Skeletal muscle satellite cell (primary cell): ENCODE results near the gene GKN2.
A peak's percentile ranks its signal among the peaks of the same experiment; 100 is the strongest.
"Not testable (repeated sequence)": the region's sequence is repeated elsewhere in the genome, so short reads cannot be mapped to it uniquely, and the experiment has no call there.

Experiments used
- H3K27me3 ChIP-seq: 2 replicates; pipeline ENCODE4 v1.7.0; 2013; ENCODE audit warnings: low read length; ENCODE audit not compliant: control insufficient read depth, insufficient read depth
- H3K36me3 ChIP-seq: 2 replicates; pipeline ENCODE4 v1.7.0; 2013; ENCODE audit warnings: mild to moderate bottlenecking, control low read depth, low read length; ENCODE audit not compliant: insufficient read depth
- H3K4me1 ChIP-seq: 2 replicates; pipeline ENCODE4 v1.7.0; 2013; ENCODE audit warnings: low read length; ENCODE audit not compliant: control insufficient read depth, insufficient read depth
- H3K4me2 ChIP-seq: 2 replicates; pipeline ENCODE4 v1.7.0; 2013; ENCODE audit warnings: mild to moderate bottlenecking, low read length
- H3K4me3 ChIP-seq: 2 replicates; pipeline ENCODE4 v1.7.0; 2013; ENCODE audit warnings: low read length
- H3K9ac ChIP-seq: 2 replicates; pipeline ENCODE4 v1.7.0; 2013; ENCODE audit warnings: mild to moderate bottlenecking, low read depth, low read length, moderate library complexity
- H3K9me3 ChIP-seq: replicated peaks from 2 replicates; pipeline ENCODE4 v1.7.0; 2013; ENCODE audit warnings: mild to moderate bottlenecking, control low read depth, low read length

GKN2 gene

GRCh38 chr2:68955432-68955831 lies 2.7 kb upstream of the GKN2 start:
- H3K4me1 ChIP-seq, H3K27me3 ChIP-seq, H3K36me3 ChIP-seq, H3K9me3 ChIP-seq, H3K9ac ChIP-seq, H3K4me3 ChIP-seq, H3K4me2 ChIP-seq: not testable (repeated sequence)

GRCh38 chr2:68951899-68952298 lies 794 bp downstream of the GKN2 start:
- no peaks in the 10 kb centered on the region for H3K27me3 ChIP-seq
- H3K4me2 ChIP-seq = no peak overlapping the region
- H3K36me3 ChIP-seq = no peaks in the 10 kb centered on the region
- no peaks in the 10 kb centered on the region for H3K4me1 ChIP-seq
- no peaks in the 10 kb centered on the region for H3K9me3 ChIP-seq
- no peak overlapping the region for H3K4me3 ChIP-seq
- no peak overlapping the region for H3K9ac ChIP-seq

GRCh38 chr2:68948710-68949109 lies 4.0 kb downstream of the GKN2 start:
- H3K36me3 ChIP-seq = no peaks in the 10 kb centered on the region

GRCh38 chr2:68946117-68946516 lies 6.6 kb downstream of the GKN2 start:
- Histone ChIP-seq H3K9ac (no peak overlapping the region), H3K4me3 (no peak overlapping the region), H3K4me2 (no peak overlapping the region), H3K4me1 (peaks cover 5% of the 10 kb centered on the region), H3K36me3 (no peaks in the 10 kb centered on the region), H3K27me3 (no peaks in the 10 kb centered on the region), H3K9me3 (no peaks in the 10 kb centered on the region)

More at GRCh38 chr2:68948710-68949109, 4.0 kb downstream of the GKN2 start:
- Histone ChIP-seq H3K4me3 (no peak overlapping the region), H3K9me3 (no peaks in the 10 kb centered on the region), H3K9ac (no peak overlapping the region), H3K4me2 (no peak overlapping the region), H3K4me1 (peaks cover 3% of the 10 kb centered on the region), H3K27me3 (no peaks in the 10 kb centered on the region)

- Histone ChIP-seq H3K27me3 (no peaks in the 10 kb centered on the region), H3K4me3 (no peak overlapping the region), H3K4me2 (peak overlapping the region; percentile 21), H3K9ac (peak overlapping the region; percentile 39), H3K9me3 (no peaks in the 10 kb centered on the region), H3K4me1 (peaks cover 5% of the 10 kb centered on the region), H3K36me3 (no peaks in the 10 kb centered on the region)
Measured at GRCh38 chr2:68943581-68944568, 8.8 kb downstream of the GKN2 start.

GRCh38 chr2:68942827-68943226 lies 9.9 kb downstream of the GKN2 start:
- no peaks in the 10 kb centered on the region for H3K36me3 ChIP-seq
- no peak overlapping the region for H3K4me2 ChIP-seq
- no peak overlapping the region for H3K9ac ChIP-seq
- H3K9me3 ChIP-seq = no peaks in the 10 kb centered on the region
- H3K4me1 ChIP-seq = peaks cover 5% of the 10 kb centered on the region
- no peak overlapping the region for H3K4me3 ChIP-seq
- no peaks in the 10 kb centered on the region for H3K27me3 ChIP-seq

- no peaks in the 10 kb centered on the region for H3K36me3 ChIP-seq
- peaks cover 23% of the 10 kb centered on the region for H3K4me1 ChIP-seq
- H3K4me2 ChIP-seq = no peak overlapping the region
- no peaks in the 10 kb centered on the region for H3K27me3 ChIP-seq
- H3K4me3 ChIP-seq = no peak overlapping the region
- H3K9me3 ChIP-seq = no peaks in the 10 kb centered on the region
- no peak overlapping the region for H3K9ac ChIP-seq
Measured at GRCh38 chr2:68940369-68940768, 12.3 kb downstream of the GKN2 start.

- no peaks in the 10 kb centered on the region for H3K36me3 ChIP-seq
- no peak overlapping the region for H3K9ac ChIP-seq
- peaks cover 23% of the 10 kb centered on the region for H3K4me1 ChIP-seq
- no peaks in the 10 kb centered on the region for H3K9me3 ChIP-seq
- H3K4me2 ChIP-seq = no peak overlapping the region
- H3K4me3 ChIP-seq = no peak overlapping the region
- no peaks in the 10 kb centered on the region for H3K27me3 ChIP-seq
Measured at GRCh38 chr2:68939962-68940361, 12.7 kb downstream of the GKN2 start.

GRCh38 chr2:68938938-68939337 lies 13.8 kb downstream of the GKN2 start:
- Histone ChIP-seq H3K4me3 (no peak overlapping the region), H3K27me3 (no peaks in the 10 kb centered on the region), H3K4me1 (peaks cover 22% of the 10 kb centered on the region), H3K36me3 (no peaks in the 10 kb centered on the region), H3K4me2 (no peak overlapping the region), H3K9me3 (no peaks in the 10 kb centered on the region), H3K9ac (no peak overlapping the region)

- no peak overlapping the region for H3K4me3 ChIP-seq
- H3K9ac ChIP-seq = peak overlapping the region; percentile 20
- H3K27me3 ChIP-seq = no peaks in the 10 kb centered on the region
- H3K4me2 ChIP-seq = no peak overlapping the region
- H3K36me3 ChIP-seq = no peaks in the 10 kb centered on the region
- H3K9me3 ChIP-seq = no peaks in the 10 kb centered on the region
- peaks cover 18% of the 10 kb centered on the region for H3K4me1 ChIP-seq
Measured at GRCh38 chr2:68937346-68938055, 15.2 kb downstream of the GKN2 start.

GRCh38 chr2:68936889-68937288 lies 15.8 kb downstream of the GKN2 start:
- Histone ChIP-seq H3K27me3 (no peaks in the 10 kb centered on the region), H3K4me2 (no peak overlapping the region), H3K9ac (no peak overlapping the region), H3K36me3 (no peaks in the 10 kb centered on the region), H3K4me1 (peaks cover 18% of the 10 kb centered on the region), H3K9me3 (no peaks in the 10 kb centered on the region), H3K4me3 (no peak overlapping the region)
